ENCODE measurements around the gene MSRB1. TPM values are rescaled to one million over a fixed set of nuclear protein-coding genes. Genes with fewer than 3 reads are reported as not detected.
A peak's percentile ranks its signal among the peaks of the same experiment; 100 is the strongest.

MSRB1 gene
- total and polyA plus RNA-seq, 8 donors, result 9.8 to 66.7 (median 14.9) TPM

DNA sequence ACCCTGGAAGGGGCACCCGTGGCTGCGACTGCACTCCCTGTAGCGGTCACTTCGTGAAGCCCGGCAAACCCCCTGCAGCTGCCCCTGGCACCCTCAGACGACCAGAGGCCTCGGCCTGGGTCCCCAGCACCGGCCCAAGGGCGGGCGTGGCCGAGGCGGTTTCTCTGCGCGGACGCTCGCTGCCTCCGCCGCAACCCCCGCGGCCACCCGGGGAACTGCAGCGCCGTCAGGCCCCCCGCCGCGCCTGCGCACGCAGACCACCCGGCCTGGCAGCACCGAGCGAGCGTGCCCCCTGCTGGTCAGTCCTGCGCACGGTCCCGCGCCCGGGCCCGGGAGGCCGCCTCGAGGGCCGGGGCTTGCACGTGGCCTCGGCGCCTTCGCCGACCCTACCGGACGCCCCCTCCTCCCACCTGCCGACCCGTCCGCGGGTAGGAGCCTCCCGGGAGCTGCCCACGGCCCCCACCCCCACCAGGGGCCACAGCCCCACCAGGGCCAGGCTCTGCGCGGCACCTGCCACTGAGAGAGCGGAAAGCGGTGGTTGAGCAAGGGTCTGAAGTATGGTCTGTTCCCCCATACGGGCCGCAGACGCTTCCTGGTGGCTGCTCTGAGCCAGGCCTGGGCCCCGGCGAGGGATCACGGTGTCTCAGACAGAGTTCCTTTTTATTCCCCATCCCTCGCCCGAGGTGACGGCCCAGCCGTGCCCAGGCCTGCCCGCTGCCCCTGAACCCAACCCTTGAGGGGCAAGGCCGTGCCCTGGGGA lies 13.2 kb downstream of the MSRB1 start:
- Histone ChIP-seq H3K27ac (peak overlapping the region in 1 of 2 donors; percentile 88), H3K4me3 (peak overlapping the region; percentile 53 to 58), H3K4me1 (peaks cover 0 to 13% of the 10 kb centered on the region in 2 donors), H3K9me3 (no peaks in the 10 kb centered on the region), H3K36me3 (no peaks in the 10 kb centered on the region), H3K27me3 (peaks cover 0 to 17% of the 10 kb centered on the region in 2 donors)
- DNase-seq (peak; percentile 83 to 99 (median 91)), ATAC-seq (peak; percentile 99)
- TF ChIP-seq, protein P1, sequence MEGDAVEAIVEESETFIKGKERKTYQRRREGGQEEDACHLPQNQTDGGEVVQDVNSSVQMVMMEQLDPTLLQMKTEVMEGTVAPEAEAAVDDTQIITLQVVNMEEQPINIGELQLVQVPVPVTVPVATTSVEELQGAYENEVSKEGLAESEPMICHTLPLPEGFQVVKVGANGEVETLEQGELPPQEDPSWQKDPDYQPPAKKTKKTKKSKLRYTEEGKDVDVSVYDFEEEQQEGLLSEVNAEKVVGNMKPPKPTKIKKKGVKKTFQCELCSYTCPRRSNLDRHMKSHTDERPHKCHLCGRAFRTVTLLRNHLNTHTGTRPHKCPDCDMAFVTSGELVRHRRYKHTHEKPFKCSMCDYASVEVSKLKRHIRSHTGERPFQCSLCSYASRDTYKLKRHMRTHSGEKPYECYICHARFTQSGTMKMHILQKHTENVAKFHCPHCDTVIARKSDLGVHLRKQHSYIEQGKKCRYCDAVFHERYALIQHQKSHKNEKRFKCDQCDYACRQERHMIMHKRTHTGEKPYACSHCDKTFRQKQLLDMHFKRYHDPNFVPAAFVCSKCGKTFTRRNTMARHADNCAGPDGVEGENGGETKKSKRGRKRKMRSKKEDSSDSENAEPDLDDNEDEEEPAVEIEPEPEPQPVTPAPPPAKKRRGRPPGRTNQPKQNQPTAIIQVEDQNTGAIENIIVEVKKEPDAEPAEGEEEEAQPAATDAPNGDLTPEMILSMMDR (IDR thresholded peaks at IDR 0.05), result peak; percentile 98 to 100
- intact Hi-C loops (cut with DNase I), result loop anchor here in 1 of 2 donors (5.0 kb wide), 1 partner anchor 62 kb away; no protein-coding TSS in a partner anchor

DNA sequence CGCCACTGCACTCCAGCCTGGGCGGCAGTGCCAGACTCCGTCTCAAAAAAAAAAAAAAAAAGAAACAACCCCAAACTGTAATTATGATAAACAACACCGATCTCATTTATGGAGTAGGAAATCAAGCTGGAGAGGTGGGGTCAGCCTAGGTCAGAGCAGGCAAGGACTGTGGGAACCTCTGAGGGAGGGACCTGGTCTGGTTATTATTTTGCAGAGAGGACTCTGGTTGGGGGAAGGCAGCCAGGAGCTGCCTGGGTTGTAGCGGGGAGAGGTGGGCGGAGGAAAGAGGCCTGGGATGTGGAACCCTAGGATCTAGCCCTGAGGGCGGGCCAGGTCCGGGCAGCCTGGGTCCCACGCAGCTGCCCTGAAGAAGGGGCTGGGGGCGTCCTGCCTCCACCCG lies 13.9 kb downstream of the MSRB1 start:
- intact Hi-C loops (cut with DNase I), result loop anchor here in 1 of 2 donors (5.0 kb wide), 1 partner anchor 62 kb away; no protein-coding TSS in a partner anchor
- DNase-seq (no peak), ATAC-seq (peak; percentile 65)
- H3K27ac ChIP-seq, result peak overlapping the region in 1 of 2 donors; percentile 88
- H3K9me3 ChIP-seq, result no peaks in the 10 kb centered on the region
- H3K27me3 ChIP-seq, result peaks cover 0 to 23% of the 10 kb centered on the region in 2 donors
- no peaks in the 10 kb centered on the region for H3K36me3 ChIP-seq
- TF ChIP-seq, protein P1 (IDR thresholded peaks at IDR 0.05), result no peak
- peaks cover 0 to 13% of the 10 kb centered on the region in 2 donors for H3K4me1 ChIP-seq
- peak overlapping the region; percentile 53 to 58 for H3K4me3 ChIP-seq

DNA sequence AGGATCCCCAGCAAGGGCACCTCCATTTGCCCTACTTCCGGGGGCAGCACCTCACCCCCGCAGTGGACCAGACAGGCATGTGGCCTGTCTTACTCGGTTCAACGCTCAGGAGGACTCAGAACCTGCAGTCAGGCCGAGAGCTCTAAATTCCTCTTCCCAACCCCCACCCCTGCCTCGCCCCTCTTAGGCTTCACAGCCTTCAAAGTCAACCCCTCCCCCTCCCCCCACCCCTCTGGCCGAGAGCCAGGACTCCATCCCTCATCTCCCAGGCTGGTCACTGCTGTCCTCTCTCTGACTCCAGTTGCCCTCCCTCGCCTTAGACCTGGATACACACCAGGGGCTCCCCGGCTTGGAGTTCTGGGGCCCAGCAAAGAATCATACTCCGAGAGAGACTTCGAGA lies 16.7 kb downstream of the MSRB1 start:
- H3K27ac ChIP-seq, result no peak overlapping the region
- no peak overlapping the region for H3K4me3 ChIP-seq
- H3K36me3 ChIP-seq, result no peaks in the 10 kb centered on the region
- no peaks in the 10 kb centered on the region for H3K9me3 ChIP-seq
- TF ChIP-seq, protein P1 (IDR thresholded peaks at IDR 0.05), result no peak
- peaks cover 20 to 36% of the 10 kb centered on the region in 2 donors for H3K27me3 ChIP-seq
- ATAC-seq (no peak), DNase-seq (no peak)
- intact Hi-C loops (cut with DNase I), result loop anchor here in 1 of 2 donors (5.0 kb wide), 1 partner anchor 59 kb away; no protein-coding TSS in a partner anchor
- peaks cover 0 to 23% of the 10 kb centered on the region in 2 donors for H3K4me1 ChIP-seq

DNA sequence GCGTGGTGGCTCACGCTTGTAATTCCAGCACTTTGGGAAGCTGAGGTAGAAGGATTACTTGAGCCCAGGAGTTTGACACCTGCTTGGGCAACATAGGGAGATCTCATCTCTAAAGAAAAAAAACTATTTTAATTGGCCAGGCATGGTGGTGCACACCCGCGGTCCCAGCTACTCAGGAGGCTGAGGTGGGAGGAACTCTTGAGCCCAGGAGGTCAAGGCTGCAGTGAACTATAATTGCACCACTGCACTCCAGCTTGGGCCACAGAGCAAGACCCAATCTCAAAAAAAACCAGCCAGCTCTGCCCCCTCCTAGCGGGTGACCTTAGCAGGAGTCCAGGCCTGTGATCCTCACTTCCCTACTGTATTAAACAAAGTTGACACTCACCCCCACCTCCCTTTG lies 18.9 kb downstream of the MSRB1 start:
- no peaks in the 10 kb centered on the region for H3K36me3 ChIP-seq
- ATAC-seq, result no peak
- no peak overlapping the region for H3K27ac ChIP-seq
- no peaks in the 10 kb centered on the region for H3K9me3 ChIP-seq
- intact Hi-C loops (cut with DNase I), result no loop called here
- TF ChIP-seq, protein P1 (IDR thresholded peaks at IDR 0.05), result no peak
- DNase-seq, result no peak
- H3K4me1 ChIP-seq, result peaks cover 0 to 16% of the 10 kb centered on the region in 2 donors
- no peak overlapping the region for H3K4me3 ChIP-seq
- peaks cover 36 to 57% of the 10 kb centered on the region in 2 donors for H3K27me3 ChIP-seq

DNA sequence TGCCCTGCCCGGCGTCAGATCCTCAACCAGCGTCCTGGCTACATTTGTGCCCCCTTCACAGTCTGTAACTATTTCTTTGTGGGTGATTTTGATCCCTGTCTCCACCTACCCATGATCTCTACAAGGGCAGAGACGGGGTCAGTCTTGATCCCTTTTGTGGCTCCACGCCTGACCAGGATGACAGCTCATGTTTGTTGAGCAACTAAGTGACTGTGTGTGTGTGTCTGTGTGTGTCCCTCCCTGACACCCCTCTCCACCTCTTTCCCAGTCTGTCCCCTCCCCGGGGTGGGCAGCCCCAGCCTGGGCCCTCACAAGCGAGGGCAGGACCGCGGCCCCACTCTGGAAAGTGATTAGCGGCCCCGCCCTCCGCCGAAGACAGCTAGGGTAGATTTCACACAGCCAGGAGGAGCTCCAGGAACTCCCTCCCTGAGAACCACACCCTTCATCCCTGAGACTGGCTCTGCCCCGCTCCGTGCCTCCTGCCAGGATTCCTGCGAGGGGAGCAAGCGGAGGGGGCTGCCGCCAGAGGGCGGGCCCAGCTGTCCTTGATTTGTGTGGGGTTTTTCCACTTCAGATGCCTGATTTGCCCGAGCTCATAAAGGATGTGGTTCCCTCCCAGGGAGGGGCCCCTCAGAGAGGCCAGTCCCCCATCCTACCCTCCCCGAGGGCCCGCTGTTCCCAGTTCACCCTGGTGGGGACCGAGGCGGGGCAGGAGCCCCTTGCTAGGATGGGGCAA lies 19.5 kb downstream of the MSRB1 start:
- no peak overlapping the region for H3K27ac ChIP-seq
- peak; percentile 70 for ATAC-seq
- H3K36me3 ChIP-seq, result no peaks in the 10 kb centered on the region
- intact Hi-C loops (cut with DNase I), result no loop called here
- peaks cover 0 to 16% of the 10 kb centered on the region in 2 donors for H3K4me1 ChIP-seq
- H3K9me3 ChIP-seq, result no peaks in the 10 kb centered on the region
- peaks cover 43 to 63% of the 10 kb centered on the region in 2 donors for H3K27me3 ChIP-seq
- TF ChIP-seq, protein P1 (IDR thresholded peaks at IDR 0.05), result no peak
- H3K4me3 ChIP-seq, result no peak overlapping the region
- DNase-seq, result peak in 1 of 4 donors; percentile 51
